Muscle of leg (tissue), 11 donors: ENCODE results near the gene ACSS1. TPM values are rescaled to one million over a fixed set of nuclear protein-coding genes. Genes with fewer than 3 reads are reported as not detected.

ENCODE experiments used
- DNase-seq: peaks from one replicate; pipeline ENCODE4 v3.0.0; 2013
- H3K27ac ChIP-seq: one replicate; pipeline ENCODE4 v1.5.1; 2013; ENCODE audit warnings: mild to moderate bottlenecking, low read length, control low read depth
- H3K27me3 ChIP-seq: one replicate; pipeline ENCODE4 v1.6.1; 2013; ENCODE audit warnings: low read length; ENCODE audit not compliant: control insufficient read depth, insufficient read depth
- H3K36me3 ChIP-seq: one replicate; pipeline ENCODE4 v1.6.1; 2013; ENCODE audit warnings: low read length; ENCODE audit not compliant: control insufficient read depth, insufficient read depth
- H3K4me1 ChIP-seq: one replicate; pipeline ENCODE4 v1.6.1; 2013; ENCODE audit warnings: low read length; ENCODE audit not compliant: control insufficient read depth, insufficient read depth
- H3K4me3 ChIP-seq: one replicate; pipeline ENCODE4 v1.5.1; 2013; ENCODE audit warnings: low read length, control low read depth
- H3K9me3 ChIP-seq: replicated peaks from 2 replicates; pipeline ENCODE4 v1.6.1; 2013; ENCODE audit warnings: low read depth, low read length; ENCODE audit not compliant: control insufficient read depth
- WGBS: methylation state at CpG from one replicate; pipeline ENCODE4 v1.1.5; 2013; ENCODE audit warnings: missing lambda C conversion rate; ENCODE audit not compliant: insufficient coverage; 5-methylcytosine and 5-hydroxymethylcytosine counted together
- polyA plus RNA-seq, 8 donors: library from polyadenylated mRNA; unstranded; fragments of 120-200 nt; gene quantifications; one replicate each; pipeline versions ENCODE4 v1.2.1 to v1.2.3, GENCODE V29; 2013; ENCODE audit warnings: inconsistent platforms in 1 of 8, low replicate concordance in 1 of 8; ENCODE audit not compliant: insufficient read length in 8 of 8, insufficient read depth in 1 of 8
- total RNA-seq: library from RNA; stranded (reverse); fragments of 120-200 nt; gene quantifications from one replicate; pipeline ENCODE4 v1.2.4, GENCODE V29; 2013

ACSS1 gene
- total and polyA plus RNA-seq, 9 donors, result 10.5 to 28.9 (median 21.2) TPM

- H3K27ac ChIP-seq, result no peak overlapping the region
- H3K9me3 ChIP-seq, result peaks cover 4% of the 10 kb centered on the region
- 93% methylated on average over 27 of the region's 34 CpGs for WGBS
- no peaks in the 10 kb centered on the region for H3K27me3 ChIP-seq
- no peak for DNase-seq
- H3K36me3 ChIP-seq, result peaks cover 39% of the 10 kb centered on the region
- no peak overlapping the region for H3K4me3 ChIP-seq
- peaks cover 2% of the 10 kb centered on the region for H3K4me1 ChIP-seq
These were observed 77.5 kb downstream of the ACSS1 start for GRCh38 chr20:24980291-24981053.

DNA sequence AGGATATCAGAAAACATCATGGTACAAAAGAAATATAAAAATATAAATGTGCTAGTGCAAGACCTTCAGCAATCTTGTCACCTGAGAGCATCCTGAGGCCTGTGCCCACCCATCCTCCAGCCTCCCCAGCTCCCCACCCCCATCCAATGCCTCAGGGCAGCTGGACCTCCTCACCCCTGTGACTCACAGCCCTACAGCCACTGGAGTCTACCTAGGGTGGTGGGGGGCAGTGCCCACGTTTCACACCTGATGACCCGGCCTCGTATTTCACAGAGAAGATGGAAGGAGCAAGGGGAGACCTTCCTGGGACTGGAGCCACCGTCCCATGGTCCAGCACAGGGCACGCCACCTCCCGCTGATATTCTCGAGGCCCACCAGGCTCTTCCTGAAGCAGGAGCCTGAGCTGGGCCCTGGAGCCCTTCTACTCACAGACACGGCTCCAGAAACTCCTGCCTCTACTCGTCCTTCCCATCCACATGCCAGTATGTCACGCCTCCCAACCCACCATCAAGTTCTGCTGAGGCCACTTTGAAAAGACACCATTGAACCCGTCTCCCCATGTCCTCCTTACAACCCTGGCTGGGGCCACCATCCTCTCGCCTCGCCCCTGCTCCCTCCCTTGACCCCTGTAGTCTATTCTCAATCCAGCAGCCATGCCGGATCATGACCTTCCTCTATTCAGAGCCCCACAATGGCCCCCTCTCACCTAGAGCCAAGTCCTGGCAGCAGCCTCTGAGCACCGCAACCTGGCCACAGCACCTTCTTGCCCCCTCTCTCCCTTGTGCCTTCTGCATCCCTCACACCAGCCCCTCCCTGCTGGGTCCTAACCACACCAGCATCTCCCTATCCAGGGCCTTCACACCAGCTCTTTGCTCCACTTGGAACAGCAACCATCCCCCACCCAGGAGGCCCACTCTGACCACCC lies 78.6 kb downstream of the ACSS1 start:
- no peak overlapping the region for H3K27ac ChIP-seq
- peaks cover 6% of the 10 kb centered on the region for H3K9me3 ChIP-seq
- peaks cover 39% of the 10 kb centered on the region for H3K36me3 ChIP-seq
- peaks cover 2% of the 10 kb centered on the region for H3K4me1 ChIP-seq
- no peaks in the 10 kb centered on the region for H3K27me3 ChIP-seq
- no peak for DNase-seq
- H3K4me3 ChIP-seq, result no peak overlapping the region
- WGBS, result 87% methylated on average over 15 of the region's 15 CpGs

GRCh38 chr20:24978513-24978912 lies 79.4 kb downstream of the ACSS1 start:
- peak; percentile 64 for DNase-seq
- Histone ChIP-seq H3K36me3 (peaks cover 37% of the 10 kb centered on the region), H3K4me3 (no peak overlapping the region), H3K4me1 (peaks cover 2% of the 10 kb centered on the region), H3K9me3 (peaks cover 6% of the 10 kb centered on the region), H3K27ac (no peak overlapping the region), H3K27me3 (no peaks in the 10 kb centered on the region)
- WGBS, result 47% methylated on average over 4 of the region's 8 CpGs

DNA sequence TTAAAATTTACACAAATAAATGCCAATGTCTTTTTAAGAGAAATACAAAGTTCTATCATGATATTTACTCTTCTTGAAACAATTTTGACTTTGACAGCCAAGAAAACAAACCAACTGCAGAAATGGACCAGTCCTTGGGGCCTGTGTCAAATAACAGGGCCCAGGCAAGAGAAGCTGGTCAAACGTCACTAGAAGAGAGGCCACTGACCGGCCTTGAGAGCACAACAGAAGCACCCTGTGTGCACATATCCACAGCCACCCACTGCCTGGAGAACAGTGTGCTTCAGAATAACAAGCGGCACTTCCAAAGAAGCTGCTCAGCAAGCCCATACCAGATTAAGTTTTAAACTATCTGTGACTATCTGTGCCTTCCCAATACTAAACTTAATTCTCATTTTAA lies 80.1 kb downstream of the ACSS1 start:
- no peak for DNase-seq
- WGBS, result 72% methylated on average over 3 of the region's 3 CpGs

DNA sequence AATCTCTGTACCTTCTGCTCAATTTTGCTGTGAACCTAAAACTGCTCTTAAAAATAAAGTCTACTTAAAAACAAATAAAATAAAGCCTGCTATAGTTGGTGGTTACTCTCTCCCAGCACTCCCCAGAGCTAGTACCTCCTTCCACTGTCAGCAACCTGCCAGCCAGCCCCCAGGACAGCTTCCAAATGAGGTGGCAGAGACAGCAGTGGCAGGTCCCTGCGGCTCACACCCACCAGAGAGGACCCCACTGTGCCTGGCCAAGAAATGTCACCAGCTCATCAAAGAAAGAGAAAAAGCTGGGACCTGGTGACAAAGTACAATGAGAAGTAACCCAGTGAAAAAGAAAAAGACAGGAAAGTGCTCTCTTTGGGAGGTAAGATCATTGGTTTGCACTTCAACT lies 80.6 kb downstream of the ACSS1 start:
- WGBS, result no CpG with 5 or more reads among the region's 1 CpG
- DNase-seq, result no peak
- Histone ChIP-seq H3K27me3 (no peaks in the 10 kb centered on the region), H3K36me3 (peaks cover 38% of the 10 kb centered on the region), H3K9me3 (peaks cover 6% of the 10 kb centered on the region), H3K27ac (no peak overlapping the region), H3K4me3 (no peak overlapping the region), H3K4me1 (peaks cover 2% of the 10 kb centered on the region)

More for the DNA sequence above, 80.1 kb downstream of the ACSS1 start:
- H3K27me3 ChIP-seq, result no peaks in the 10 kb centered on the region
- no peak overlapping the region for H3K4me3 ChIP-seq
- peaks cover 6% of the 10 kb centered on the region for H3K9me3 ChIP-seq
- peaks cover 2% of the 10 kb centered on the region for H3K4me1 ChIP-seq
- H3K27ac ChIP-seq, result no peak overlapping the region
- H3K36me3 ChIP-seq, result peaks cover 38% of the 10 kb centered on the region

- 94% methylated on average over 2 of the region's 2 CpGs for WGBS
- peaks cover 46% of the 10 kb centered on the region for H3K36me3 ChIP-seq
- no peaks in the 10 kb centered on the region for H3K27me3 ChIP-seq
- H3K4me3 ChIP-seq, result no peak overlapping the region
- H3K9me3 ChIP-seq, result peaks cover 6% of the 10 kb centered on the region
- no peak overlapping the region for H3K27ac ChIP-seq
- DNase-seq, result no peak
- H3K4me1 ChIP-seq, result no peaks in the 10 kb centered on the region
These were observed 85.6 kb downstream of the ACSS1 start for GRCh38 chr20:24972341-24972740.

DNA sequence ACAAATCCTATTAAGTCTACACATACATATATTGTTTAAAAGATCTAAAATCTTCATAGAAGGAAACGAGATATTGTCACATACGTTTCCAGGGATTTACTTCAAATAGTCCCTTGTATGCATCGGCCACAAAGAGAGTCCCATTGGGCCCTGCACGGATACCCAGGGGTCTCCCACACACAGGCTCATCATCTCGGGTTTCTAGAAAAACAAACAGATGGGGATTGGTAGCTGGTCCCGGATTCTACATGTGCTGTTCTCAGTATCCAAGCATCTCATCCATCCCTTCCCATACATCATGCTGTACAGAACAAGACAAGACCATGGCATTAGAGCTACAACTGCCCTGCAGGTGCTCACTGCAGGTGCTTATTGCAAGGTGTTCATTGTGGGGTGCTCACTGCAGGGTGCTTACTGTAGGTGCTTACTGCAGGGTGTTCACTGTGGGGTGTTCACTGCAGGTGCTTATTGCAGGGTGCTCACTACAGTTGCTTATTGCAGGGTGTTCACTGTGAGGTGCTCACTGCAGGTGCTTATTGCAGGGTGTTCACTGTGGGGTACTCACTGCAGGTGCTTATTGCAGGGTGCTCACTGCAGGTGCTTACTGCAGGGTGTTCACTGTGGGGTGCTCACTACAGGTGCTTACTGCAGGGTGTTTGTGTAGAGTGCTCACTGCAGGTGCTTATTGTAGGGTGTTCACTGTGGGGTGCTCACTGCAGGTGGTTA lies 86.4 kb downstream of the ACSS1 start:
- peaks cover 51% of the 10 kb centered on the region for H3K36me3 ChIP-seq
- no peak overlapping the region for H3K27ac ChIP-seq
- no peak overlapping the region for H3K4me3 ChIP-seq
- peaks cover 6% of the 10 kb centered on the region for H3K9me3 ChIP-seq
- H3K27me3 ChIP-seq, result no peaks in the 10 kb centered on the region
- no peak for DNase-seq
- WGBS, result 80% methylated on average over 1 of the region's 6 CpGs
- H3K4me1 ChIP-seq, result no peaks in the 10 kb centered on the region

DNA sequence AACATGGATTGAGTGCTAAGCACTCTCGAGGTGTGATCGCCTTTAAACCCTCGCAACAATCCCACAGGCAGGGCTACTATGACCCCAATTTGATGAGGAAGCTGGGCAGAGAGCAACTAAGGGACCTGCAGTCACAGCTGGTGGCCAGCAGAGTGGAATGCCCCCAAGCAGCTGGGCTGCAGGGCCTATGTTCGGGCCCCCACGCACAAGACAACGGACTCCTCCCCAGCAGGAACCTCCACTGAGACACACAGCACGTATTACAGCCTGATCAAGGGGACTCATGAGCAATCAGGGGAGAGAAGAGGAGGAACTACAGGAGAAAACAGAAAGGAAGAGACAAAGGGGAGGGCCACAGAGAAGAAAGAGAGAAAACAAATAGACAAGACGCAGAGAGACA lies 87.2 kb downstream of the ACSS1 start:
- WGBS, result 89% methylated on average over 3 of the region's 8 CpGs
- DNase-seq, result no peak
- Histone ChIP-seq H3K4me1 (peaks cover 6% of the 10 kb centered on the region), H3K27me3 (no peaks in the 10 kb centered on the region), H3K27ac (no peak overlapping the region), H3K36me3 (peaks cover 52% of the 10 kb centered on the region), H3K9me3 (peaks cover 2% of the 10 kb centered on the region), H3K4me3 (no peak overlapping the region)

GRCh38 chr20:24970030-24970553 lies 87.8 kb downstream of the ACSS1 start:
- Histone ChIP-seq H3K27me3 (no peaks in the 10 kb centered on the region), H3K4me3 (no peak overlapping the region), H3K9me3 (no peaks in the 10 kb centered on the region), H3K27ac (no peak overlapping the region), H3K4me1 (peaks cover 12% of the 10 kb centered on the region), H3K36me3 (peaks cover 58% of the 10 kb centered on the region)
- WGBS, result 85% methylated on average over 4 of the region's 5 CpGs
- no peak for DNase-seq
